H54 (cell line): ENCODE measurements around the gene LYZL6.

ENCODE experiments used
- DNase-seq: peaks from one replicate; pipeline ENCODE4 v3.0.0; 2011; ENCODE audit warnings: low spot score, mixed read lengths; ENCODE audit not compliant: insufficient read length
- FAIRE-seq: peaks from 3 replicates; lab custom pipeline; 2011; peaks lifted over from hg19 to GRCh38; lab: Jason Lieb, UNC
- POLR2A ChIP-seq: IDR thresholded peaks from 2 replicates; pipeline ENCODE4 v1.6.1; 2011; ENCODE audit warnings: low read depth, mild to moderate bottlenecking, low read length

The LYZL6 gene

GRCh38 chr17:35931794-35932425, 11.6 kb downstream of the LYZL6 start:
- DNase-seq: no peak
- TF ChIP-seq POLR2A: no peak
- FAIRE-seq: no peak

GRCh38 chr17:35930211-35931065, 13.1 kb downstream of the LYZL6 start, which contains the start of gene RDM1:
Gene RDM1, minus strand, starts transcription at chr17:35930773. Its CDS starts 46 bp downstream, at chr17:35930727.
- DNase-seq (peak; percentile 92), FAIRE-seq (no peak)
- TF ChIP-seq POLR2A: peak; percentile 82

- FAIRE-seq: no peak
- no peak for TF ChIP-seq POLR2A
- no peak for DNase-seq
Observed at GRCh38 chr17:35927714-35928113, 15.8 kb downstream of the LYZL6 start.

GRCh38 chr17:35923609-35924114, 19.9 kb downstream of the LYZL6 start:
- no peak for TF ChIP-seq POLR2A
- DNase-seq (no peak), FAIRE-seq (no peak)

- no peak for TF ChIP-seq POLR2A
- DNase-seq (no peak), FAIRE-seq (no peak)
Observed at GRCh38 chr17:35920229-35920628, 23.3 kb downstream of the LYZL6 start.

- no peak for FAIRE-seq
Observed at GRCh38 chr17:35918665-35919064, 24.8 kb downstream of the LYZL6 start.

GRCh38 chr17:35917519-35918213, 25.8 kb downstream of the LYZL6 start:
- no peak for TF ChIP-seq POLR2A
- FAIRE-seq (no peak), DNase-seq (no peak)

More at GRCh38 chr17:35918665-35919064, 24.8 kb downstream of the LYZL6 start:
- no peak for DNase-seq
- no peak for TF ChIP-seq POLR2A

- FAIRE-seq (no peak), DNase-seq (no peak)
- TF ChIP-seq POLR2A: no peak
Observed at GRCh38 chr17:35915153-35915964, 28.2 kb downstream of the LYZL6 start.

GRCh38 chr17:35914354-35914753, 29.2 kb downstream of the LYZL6 start:
- TF ChIP-seq POLR2A: no peak
- FAIRE-seq: no peak
- DNase-seq: no peak

- DNase-seq: no peak
- no peak for TF ChIP-seq POLR2A
- no peak for FAIRE-seq
Observed at GRCh38 chr17:35913609-35914008, 29.9 kb downstream of the LYZL6 start.

GRCh38 chr17:35912942-35913341, 30.6 kb downstream of the LYZL6 start:
- FAIRE-seq (no peak), DNase-seq (no peak)
- no peak for TF ChIP-seq POLR2A

GRCh38 chr17:35912339-35912912, 31.1 kb downstream of the LYZL6 start:
- FAIRE-seq: no peak
- no peak for TF ChIP-seq POLR2A
- no peak for DNase-seq

GRCh38 chr17:35909408-35909807, 34.1 kb downstream of the LYZL6 start:
- DNase-seq (no peak), FAIRE-seq (no peak)
- TF ChIP-seq POLR2A: no peak
